Erythroblast (primary cell): ENCODE measurements around the gene ATP11B.

Experiments used
- GATA1 ChIP-seq: IDR thresholded peaks from 2 replicates; pipeline ENCODE4 v1.6.1; 2011; ENCODE audit warnings: low read depth, mild to moderate bottlenecking, control low read depth, low read length, moderate library complexity
- POLR2A ChIP-seq: IDR thresholded peaks from 2 replicates; pipeline ENCODE4 v1.6.1; 2011; ENCODE audit warnings: mild to moderate bottlenecking, low read length

- TF ChIP-seq POLR2A: no peak
- TF ChIP-seq GATA1: no peak
These were observed 161.4 kb downstream of the ATP11B start for GRCh38 chr3:182954553-182955235.
